OCI-LY3 (cell line): ENCODE measurements around the gene GABRG3.

Experiments used
- H2AFZ ChIP-seq: fragments of 200-600, 300-600 bp; shearing (Covaris generic); 2 replicates; pipeline ENCODE4 v1.6.0; 2014; ENCODE audit warnings: antibody characterized with exemption, low read depth, low read length
- H3K27ac ChIP-seq: fragments of 200-600, 300-600 bp; sonication (generic); 2 replicates; pipeline ENCODE4 v1.5.1; 2014; ENCODE audit warnings: mild to moderate bottlenecking, low read length, moderate library complexity, mixed read lengths
- H3K27me3 ChIP-seq: fragments of 200-600, 300-600 bp; sonication (generic); 2 replicates; pipeline ENCODE4 v1.6.1; 2014; ENCODE audit warnings: low read depth, low read length, mixed read lengths
- H3K36me3 ChIP-seq: fragments of 200-600, 300-600 bp; sonication (generic); replicated peaks from 2 replicates; pipeline ENCODE3; 2014; ENCODE audit warnings: low read depth, low read length, mixed read lengths
- H3K4me1 ChIP-seq: fragments of 300-600, 200-600 bp; sonication (generic); 2 replicates; pipeline ENCODE4 v1.6.1; 2014; ENCODE audit warnings: low read length, mixed read lengths
- H3K4me2 ChIP-seq: fragments of 200-600, 300-600 bp; sonication (generic); 2 replicates; pipeline ENCODE4 v1.6.1; 2014; ENCODE audit warnings: low read length, mixed read lengths
- H3K4me3 ChIP-seq: fragments of 300-600, 200-600 bp; sonication (generic); 2 replicates; pipeline ENCODE4 v1.5.1; 2014; ENCODE audit warnings: antibody characterized with exemption, mild to moderate bottlenecking, low read length, moderate library complexity
- H3K79me2 ChIP-seq: fragments of 300-600, 200-600 bp; shearing (Covaris generic); 2 replicates; pipeline ENCODE4 v1.6.1; 2014; ENCODE audit warnings: mild to moderate bottlenecking, low read length, mixed read lengths
- H3K9ac ChIP-seq: fragments of 300-600, 200-600 bp; shearing (Covaris generic); 2 replicates; pipeline ENCODE4 v1.6.0; 2014; ENCODE audit warnings: mild to moderate bottlenecking, low read length, moderate library complexity
- H3K9me3 ChIP-seq: fragments of 200-600, 300-600 bp; shearing (Covaris generic); 2 replicates; pipeline ENCODE4 v1.6.1; 2014; ENCODE audit warnings: low read length, mixed read lengths; ENCODE audit not compliant: insufficient read depth
- H4K20me1 ChIP-seq: fragments of 200-600, 300-600 bp; sonication (generic); 2 replicates; pipeline ENCODE4 v1.6.1; 2016; ENCODE audit warnings: low read length, mixed read lengths; ENCODE audit not compliant: insufficient read depth
- EZH2phosphoT487 ChIP-seq: fragments of 200-600 bp; shearing (Covaris generic); IDR thresholded peaks from 2 replicates; pipeline ENCODE4 v1.6.1; 2018; ENCODE audit warnings: antibody characterized with exemption, mixed run types, low read depth
- TF ChIP-seq, protein P1 (sequence below): fragments of 200-600, 300-600 bp; sonication (generic); IDR thresholded peaks from 2 replicates; pipeline ENCODE4 v1.5.1; 2014; ENCODE audit warnings: antibody characterized with exemption, low read length, low read depth

Gene GABRG3

GRCh38 chr15:27530994-27531393, 560.0 kb downstream of the GABRG3 start:
- no peaks in the 10 kb centered on the region for H3K79me2 ChIP-seq
- H3K36me3 ChIP-seq: no peaks in the 10 kb centered on the region
- no peaks in the 10 kb centered on the region for H4K20me1 ChIP-seq
- no peaks in the 10 kb centered on the region for H3K9me3 ChIP-seq
- no peaks in the 10 kb centered on the region for H3K27me3 ChIP-seq
- no peak overlapping the region for H3K4me3 ChIP-seq
- no peaks in the 10 kb centered on the region for H3K4me1 ChIP-seq
- H3K27ac ChIP-seq: no peak overlapping the region
- H3K9ac ChIP-seq: no peak overlapping the region
- H2AFZ ChIP-seq: no peak overlapping the region
- no peak overlapping the region for H3K4me2 ChIP-seq
- TF ChIP-seq, protein P1, sequence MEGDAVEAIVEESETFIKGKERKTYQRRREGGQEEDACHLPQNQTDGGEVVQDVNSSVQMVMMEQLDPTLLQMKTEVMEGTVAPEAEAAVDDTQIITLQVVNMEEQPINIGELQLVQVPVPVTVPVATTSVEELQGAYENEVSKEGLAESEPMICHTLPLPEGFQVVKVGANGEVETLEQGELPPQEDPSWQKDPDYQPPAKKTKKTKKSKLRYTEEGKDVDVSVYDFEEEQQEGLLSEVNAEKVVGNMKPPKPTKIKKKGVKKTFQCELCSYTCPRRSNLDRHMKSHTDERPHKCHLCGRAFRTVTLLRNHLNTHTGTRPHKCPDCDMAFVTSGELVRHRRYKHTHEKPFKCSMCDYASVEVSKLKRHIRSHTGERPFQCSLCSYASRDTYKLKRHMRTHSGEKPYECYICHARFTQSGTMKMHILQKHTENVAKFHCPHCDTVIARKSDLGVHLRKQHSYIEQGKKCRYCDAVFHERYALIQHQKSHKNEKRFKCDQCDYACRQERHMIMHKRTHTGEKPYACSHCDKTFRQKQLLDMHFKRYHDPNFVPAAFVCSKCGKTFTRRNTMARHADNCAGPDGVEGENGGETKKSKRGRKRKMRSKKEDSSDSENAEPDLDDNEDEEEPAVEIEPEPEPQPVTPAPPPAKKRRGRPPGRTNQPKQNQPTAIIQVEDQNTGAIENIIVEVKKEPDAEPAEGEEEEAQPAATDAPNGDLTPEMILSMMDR: no peak
- no peak for TF ChIP-seq EZH2phosphoT487

GRCh38 chr15:27532358-27532757, 561.4 kb downstream of the GABRG3 start:
- no peak overlapping the region for H3K4me3 ChIP-seq
- TF ChIP-seq, protein P1: no peak
- TF ChIP-seq EZH2phosphoT487: no peak

GRCh38 chr15:27535445-27536129, 564.6 kb downstream of the GABRG3 start:
- H3K27ac ChIP-seq: no peak overlapping the region
- H3K79me2 ChIP-seq: no peaks in the 10 kb centered on the region
- H3K4me2 ChIP-seq: no peak overlapping the region
- H3K4me1 ChIP-seq: no peaks in the 10 kb centered on the region
- H3K9me3 ChIP-seq: no peaks in the 10 kb centered on the region
- H2AFZ ChIP-seq: no peak overlapping the region
- no peak overlapping the region for H3K4me3 ChIP-seq
- TF ChIP-seq, protein P1: no peak
- no peak for TF ChIP-seq EZH2phosphoT487
- H4K20me1 ChIP-seq: no peaks in the 10 kb centered on the region
- no peaks in the 10 kb centered on the region for H3K27me3 ChIP-seq
- no peak overlapping the region for H3K9ac ChIP-seq
- H3K36me3 ChIP-seq: no peaks in the 10 kb centered on the region

More at GRCh38 chr15:27532358-27532757, 561.4 kb downstream of the GABRG3 start:
- H3K27ac ChIP-seq: no peak overlapping the region
- no peak overlapping the region for H3K9ac ChIP-seq
- H3K9me3 ChIP-seq: no peaks in the 10 kb centered on the region
- no peaks in the 10 kb centered on the region for H3K36me3 ChIP-seq
- no peaks in the 10 kb centered on the region for H3K79me2 ChIP-seq
- H2AFZ ChIP-seq: no peak overlapping the region
- no peaks in the 10 kb centered on the region for H4K20me1 ChIP-seq
- no peaks in the 10 kb centered on the region for H3K4me1 ChIP-seq
- no peak overlapping the region for H3K4me2 ChIP-seq
- H3K27me3 ChIP-seq: no peaks in the 10 kb centered on the region

GRCh38 chr15:27538325-27538724, 567.3 kb downstream of the GABRG3 start:
- no peaks in the 10 kb centered on the region for H3K4me1 ChIP-seq
- no peak overlapping the region for H3K4me3 ChIP-seq
- H3K27me3 ChIP-seq: no peaks in the 10 kb centered on the region
- H4K20me1 ChIP-seq: no peaks in the 10 kb centered on the region
- no peak overlapping the region for H3K9ac ChIP-seq
- H3K36me3 ChIP-seq: no peaks in the 10 kb centered on the region
- no peaks in the 10 kb centered on the region for H3K9me3 ChIP-seq
- no peak overlapping the region for H3K27ac ChIP-seq
- H3K4me2 ChIP-seq: no peak overlapping the region
- H2AFZ ChIP-seq: no peak overlapping the region
- no peaks in the 10 kb centered on the region for H3K79me2 ChIP-seq
- no peak for TF ChIP-seq EZH2phosphoT487
